A549 (cell line): Measurements from ENCODE around the gene TSNAXIP1. TPM values are rescaled to one million over a fixed set of nuclear protein-coding genes. Genes with fewer than 3 reads are reported as not detected.

Experiments
- ATAC-seq, 2 experiments: fragments of 200-7000 bp in 1 of 2; fragments of >200 bp in 1 of 2; cut with Nextera tagmentation in 1 of 2; cut with Tn5 transposase in 1 of 2; 3 replicates each; pipeline versions ENCODE4 v1.8.0 to v1.9.1; 2018 to 2020; ENCODE audit warnings: mild to moderate bottlenecking in 1 of 2, moderate library complexity in 1 of 2
- CTCF ChIA-PET: fragments of 300-600 bp; sonication (Branson Sonifier 250); formaldehyde crosslinking; extraction: SDS; loops from one replicate; lab custom pipeline; 2021; ENCODE audit warnings: antibody characterized with exemption, inconsistent platforms; lab: Yijun Ruan, JAX
- POLR2A ChIA-PET: fragments of 350-600 bp; formaldehyde crosslinking; extraction: SDS; loops from one replicate; lab custom pipeline; 2021; ENCODE audit warnings: antibody characterized with exemption, inconsistent platforms; lab: Yijun Ruan, JAX
- DNase-seq, 2 experiments: peaks; one replicate each; pipeline versions ENCODE4 v3.0.0 to v3.0.0-alpha.2; 2011 to 2016; ENCODE audit warnings: low read depth in 1 of 2, low spot score in 1 of 2
- FAIRE-seq: peaks from 2 replicates; lab custom pipeline; 2011; peaks lifted over from hg19 to GRCh38; lab: Jason Lieb, UNC
- H3K27ac ChIP-seq, 2 experiments: fragments of >200 bp; sonication (Bioruptor Twin); formaldehyde crosslinking; 3 replicates each; pipeline ENCODE4 v1.5.1; 2016 to 2017
- H3K4me1 ChIP-seq: fragments of >200 bp; sonication (Bioruptor Twin); formaldehyde crosslinking; 3 replicates; pipeline ENCODE4 v1.6.1; 2016
- H3K4me2 ChIP-seq: fragments of >200 bp; sonication (Bioruptor Twin); formaldehyde crosslinking; 3 replicates; pipeline ENCODE4 v1.6.1; 2016
- H3K4me3 ChIP-seq: fragments of >200 bp; sonication (Bioruptor Twin); formaldehyde crosslinking; 3 replicates; pipeline ENCODE4 v1.5.1; 2016
- H3K9me3 ChIP-seq: fragments of >200 bp; sonication (Bioruptor Twin); formaldehyde crosslinking; 3 replicates; pipeline ENCODE4 v1.6.1; 2016
- BCL3 ChIP-seq: fragments of >200 bp; sonication (Bioruptor Twin); formaldehyde crosslinking; IDR thresholded peaks from 3 replicates; pipeline ENCODE4 v1.6.1; 2016
- CHD2 ChIP-seq: fragments of 150-350 bp; IDR thresholded peaks from 2 replicates; pipeline ENCODE4 v1.6.1; 2014; ENCODE audit warnings: low read length; ENCODE audit not compliant: partially characterized antibody
- E2F6 ChIP-seq: IDR thresholded peaks from 2 replicates; pipeline ENCODE4 v1.6.1; 2012; ENCODE audit warnings: low read depth, borderline replicate concordance
- EHMT2 ChIP-seq: fragments of 200-600 bp; sonication (generic); IDR thresholded peaks from 2 replicates; pipeline ENCODE4 v1.6.1; 2016; ENCODE audit warnings: antibody characterized with exemption, low read depth, mild to moderate bottlenecking, moderate library complexity
- FOSB ChIP-seq: fragments of 250-450 bp; sonication (Bioruptor Pico); IDR thresholded peaks from 2 replicates; pipeline ENCODE4 v1.5.0; 2020; ENCODE audit warnings: mild to moderate bottlenecking, moderate library complexity
- HDAC2 ChIP-seq: fragments of 200-600 bp; sonication (generic); IDR thresholded peaks from 2 replicates; pipeline ENCODE4 v1.6.1; 2016
- HES2 ChIP-seq: fragments of >200 bp; sonication (Bioruptor Twin); formaldehyde crosslinking; IDR thresholded peaks from 2 replicates; pipeline ENCODE4 v1.6.1; 2016
- HOXA7 ChIP-seq: fragments of 250-450 bp; sonication (Bioruptor Pico); IDR thresholded peaks from 2 replicates; pipeline ENCODE4 v1.5.0; 2020; ENCODE audit warnings: mild to moderate bottlenecking, moderate library complexity
- HOXB13 ChIP-seq: fragments of 250-450 bp; sonication (Bioruptor Pico); IDR thresholded peaks from 2 replicates; pipeline ENCODE4 v1.5.0; 2020; ENCODE audit warnings: low read depth, mild to moderate bottlenecking, moderate library complexity
- HOXB5 ChIP-seq: fragments of 250-450 bp; sonication (Bioruptor Pico); IDR thresholded peaks from 2 replicates; pipeline ENCODE4 v1.5.0; 2020; ENCODE audit warnings: mild to moderate bottlenecking, moderate library complexity
- JUN ChIP-seq, 2 experiments: fragments of >200 bp; sonication (Bioruptor Twin); formaldehyde crosslinking; IDR thresholded peaks; 2 replicates in 1 of 2; 3 replicates in 1 of 2; pipeline ENCODE4 v1.6.1; 2016 to 2017
- KDM1A ChIP-seq: fragments of 200-600 bp; sonication (generic); IDR thresholded peaks from 2 replicates; pipeline ENCODE4 v1.6.1; 2016; ENCODE audit warnings: low read depth, mild to moderate bottlenecking
- KDM5A ChIP-seq: fragments of 200-600 bp; sonication (generic); IDR thresholded peaks from 2 replicates; pipeline ENCODE4 v1.6.1; 2016; ENCODE audit warnings: antibody characterized with exemption, mild to moderate bottlenecking
- MYC ChIP-seq: IDR thresholded peaks from 2 replicates; pipeline ENCODE4 v1.6.1; 2012; ENCODE audit warnings: mild to moderate bottlenecking, inconsistent platforms, low read length, improper control_type of control experiment, borderline replicate concordance
- PBX3 ChIP-seq: IDR thresholded peaks from 2 replicates; pipeline ENCODE4 v1.6.1; 2012
- RAD21 ChIP-seq, 2 experiments: fragments of >200 bp in 1 of 2; sonication (Bioruptor Twin) in 1 of 2; formaldehyde crosslinking in 1 of 2; IDR thresholded peaks in 1 of 2; conservative IDR thresholded peaks in 1 of 2; 2 replicates in 1 of 2; 3 replicates in 1 of 2; pipeline ENCODE4 v1.6.1; 2012 to 2018; ENCODE audit warnings: inconsistent platforms in 1 of 2
- RARB ChIP-seq: fragments of 250-450 bp; sonication (Bioruptor Pico); IDR thresholded peaks from 2 replicates; pipeline ENCODE4 v1.8.0; 2021; ENCODE audit warnings: mild to moderate bottlenecking, moderate library complexity
- SMC3 ChIP-seq: fragments of >200 bp; sonication (Bioruptor Twin); formaldehyde crosslinking; IDR thresholded peaks from 3 replicates; pipeline ENCODE4 v1.6.1; 2018; ENCODE audit warnings: inconsistent platforms
- TFCP2L1 ChIP-seq: fragments of 250-450 bp; sonication (Bioruptor Pico); IDR thresholded peaks from 2 replicates; pipeline ENCODE4 v1.5.0; 2021; ENCODE audit warnings: mild to moderate bottlenecking
- TP53 ChIP-seq: fragments of 250-450 bp; sonication (Bioruptor Pico); IDR thresholded peaks from 2 replicates; pipeline ENCODE4 v1.5.0; 2021; ENCODE audit warnings: mild to moderate bottlenecking, moderate library complexity
- ZC3H11A ChIP-seq: fragments of 450-650 bp; IDR thresholded peaks from 2 replicates; pipeline ENCODE4 v1.6.1; 2014; ENCODE audit warnings: antibody characterized with exemption, mild to moderate bottlenecking
- ZFP36 ChIP-seq: fragments of 450-650 bp; IDR thresholded peaks from 2 replicates; pipeline ENCODE4 v1.6.1; 2014; ENCODE audit warnings: borderline replicate concordance; ENCODE audit not compliant: partially characterized antibody
- ZSCAN20 ChIP-seq: fragments of 250-450 bp; sonication (Bioruptor Pico); IDR thresholded peaks from 2 replicates; pipeline ENCODE4 v1.8.0; 2022; ENCODE audit warnings: mild to moderate bottlenecking, moderate library complexity
- WGBS: methylation state at CpG from one replicate; pipeline ENCODE4 v1.1.6; 2017; ENCODE audit errors: missing lambda C conversion rate; 5-methylcytosine and 5-hydroxymethylcytosine counted together
- polyA plus RNA-seq, 4 experiments: library from polyadenylated mRNA; depleted of rRNA in 3 of 4; stranded (reverse); fragments of >200 nt; fragmentation: RNase III in 1 of 4; extraction: RNeasy Plus Mini Kit Qiagen cat#74134 plus additional on column Dnase treatment in 1 of 4; gene quantifications; 2 replicates in 3 of 4; 3 replicates in 1 of 4; pipeline ENCODE4 v1.2.3, GENCODE V29; 2011 to 2017
- TF ChIP-seq, protein P1 (sequence below): fragments of 250-450 bp; sonication (Bioruptor Pico); IDR thresholded peaks from 2 replicates; pipeline ENCODE4 v1.5.0; 2021; ENCODE audit warnings: mild to moderate bottlenecking, moderate library complexity, borderline replicate concordance
- TF ChIP-seq, protein P2 (sequence below): fragments of 250-450 bp; sonication (Bioruptor Pico); IDR thresholded peaks from 2 replicates; pipeline ENCODE4 v1.5.0; 2020; ENCODE audit warnings: low read depth, mild to moderate bottlenecking, moderate library complexity

TSNAXIP1 gene
- polyA plus RNA-seq, 2 of the 4 experiments (the other 2 are of a cell fraction): 0.68 to 1.1 TPM

GRCh38 chr16:67833030-67833414 is 26.3 kb downstream of the TSNAXIP1 start:
- peak overlapping the region; percentile 79 for H3K4me3 ChIP-seq
- H3K9me3 ChIP-seq: no peaks in the 10 kb centered on the region
- ChIA-PET POLR2A (interaction anchor here (1.1 to 1.2 kb wide), 3 partner anchors 12 to 27 kb away, joined by 4 to 6 read pairs (median 4); partner anchors contain the start of genes RANBP10 and TSNAXIP1), CTCF (interaction anchor here (0.8 to 15.0 kb wide), 5 partner anchors 9 to 161 kb away, joined by 3 to 187 read pairs (median 8); no protein-coding TSS in a partner anchor)
- ATAC-seq (peak; percentile 49 to 57), DNase-seq (no peak), FAIRE-seq (no peak)
- H3K4me2 ChIP-seq: peak overlapping the region; percentile 96
- WGBS: 14% methylated on average over 3 of the region's 3 CpGs
- peak overlapping the region; percentile 79 to 91 for H3K27ac ChIP-seq
- peaks cover 6% of the 10 kb centered on the region; the same call in 1 of the 3 replicates for H3K4me1 ChIP-seq
- TF ChIP-seq BCL3 (no peak), HES2 (no peak), E2F6 (no peak), PBX3 (no peak), JUN (IDR thresholded peaks at IDR 0.05) (no peak), ZFP36 (no peak), HOXB5 (CRISPR knock-in tag) (no peak), HDAC2 (no peak), ZSCAN20 (CRISPR knock-in tag) (no peak), TFCP2L1 (CRISPR knock-in tag) (no peak), HOXA7 (CRISPR knock-in tag) (no peak), EHMT2 (no peak), RARB (CRISPR knock-in tag) (no peak)
- TF ChIP-seq, protein P1, sequence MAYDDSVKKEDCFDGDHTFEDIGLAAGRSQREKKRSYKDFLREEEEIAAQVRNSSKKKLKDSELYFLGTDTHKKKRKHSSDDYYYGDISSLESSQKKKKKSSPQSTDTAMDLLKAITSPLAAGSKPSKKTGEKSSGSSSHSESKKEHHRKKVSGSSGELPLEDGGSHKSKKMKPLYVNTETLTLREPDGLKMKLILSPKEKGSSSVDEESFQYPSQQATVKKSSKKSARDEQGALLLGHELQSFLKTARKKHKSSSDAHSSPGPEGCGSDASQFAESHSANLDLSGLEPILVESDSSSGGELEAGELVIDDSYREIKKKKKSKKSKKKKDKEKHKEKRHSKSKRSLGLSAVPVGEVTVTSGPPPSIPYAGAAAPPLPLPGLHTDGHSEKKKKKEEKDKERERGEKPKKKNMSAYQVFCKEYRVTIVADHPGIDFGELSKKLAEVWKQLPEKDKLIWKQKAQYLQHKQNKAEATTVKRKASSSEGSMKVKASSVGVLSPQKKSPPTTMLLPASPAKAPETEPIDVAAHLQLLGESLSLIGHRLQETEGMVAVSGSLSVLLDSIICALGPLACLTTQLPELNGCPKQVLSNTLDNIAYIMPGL (CRISPR knock-in tag): no peak
- TF ChIP-seq, protein P2, sequence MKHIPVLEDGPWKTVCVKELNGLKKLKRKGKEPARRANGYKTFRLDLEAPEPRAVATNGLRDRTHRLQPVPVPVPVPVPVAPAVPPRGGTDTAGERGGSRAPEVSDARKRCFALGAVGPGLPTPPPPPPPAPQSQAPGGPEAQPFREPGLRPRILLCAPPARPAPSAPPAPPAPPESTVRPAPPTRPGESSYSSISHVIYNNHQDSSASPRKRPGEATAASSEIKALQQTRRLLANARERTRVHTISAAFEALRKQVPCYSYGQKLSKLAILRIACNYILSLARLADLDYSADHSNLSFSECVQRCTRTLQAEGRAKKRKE (CRISPR knock-in tag): no peak

- CTCF ChIA-PET: interaction anchor here (0.8 to 15.0 kb wide), 5 partner anchors 10 to 95 kb away, joined by 4 to 187 read pairs (median 8); no protein-coding TSS in a partner anchor
- peaks cover 6% of the 10 kb centered on the region; the same call in 1 of the 3 replicates for H3K4me1 ChIP-seq
- peak overlapping the region; percentile 79 for H3K4me3 ChIP-seq
- DNase-seq (peak; percentile 86 to 97), ATAC-seq (peak; percentile 99), FAIRE-seq (peak; percentile 23)
- WGBS: 2% methylated on average over 27 of the region's 49 CpGs
- peak overlapping the region; percentile 79 to 91 for H3K27ac ChIP-seq
- no peaks in the 10 kb centered on the region for H3K9me3 ChIP-seq
- POLR2A ChIA-PET: interaction anchor here (0.8 to 1.2 kb wide), 5 partner anchors 12 to 114 kb away, joined by 3 to 6 read pairs (median 4); partner anchors contain the start of genes GFOD2, RANBP10 and TSNAXIP1
- H3K4me2 ChIP-seq: peak overlapping the region; percentile 96
- TF ChIP-seq SMC3 (no peak), KDM5A (peak; percentile 66), PBX3 (no peak), HOXB5 (CRISPR knock-in tag) (no peak), HES2 (no peak), CHD2 (peak; percentile 98), TP53 (CRISPR knock-in tag) (no peak), ZC3H11A (no peak), HOXB13 (CRISPR knock-in tag) (no peak), MYC (no peak; the same call in 1 of the 2 replicates), KDM1A (no peak), RAD21 (conservative IDR thresholded peaks at IDR 0.05 in 1 of 2, IDR thresholded peaks at IDR 0.05 in 1 of 2) (no peak), ZSCAN20 (CRISPR knock-in tag) (no peak), EHMT2 (no peak), FOSB (CRISPR knock-in tag) (no peak)
- TF ChIP-seq, protein P2 (CRISPR knock-in tag): no peak
Measured at GRCh38 chr16:67833415-67834241, 26.9 kb downstream of the TSNAXIP1 start.
